Skin epidermis (tissue), 12 donors: ENCODE data around the gene LPO.

Experiments used
- H3K27ac ChIP-seq, 21 experiments: fragments of 200-600 bp; sonication (generic) in 11 of 21; one replicate each; pipeline ENCODE4 v1.5.0; 2020; ENCODE audit warnings: mild to moderate bottlenecking in 3 of 21, inconsistent platforms in 2 of 21, moderate library complexity in 2 of 21
- H3K4me3 ChIP-seq, 7 experiments: fragments of 200-600 bp; sonication (generic) in 2 of 7; one replicate each; pipeline ENCODE4 v1.5.0; 2020; ENCODE audit warnings: inconsistent platforms in 2 of 7, mild to moderate bottlenecking in 2 of 7, moderate library complexity in 1 of 7

Gene LPO

GRCh38 chr17:58238147-58238634 is at the start of gene LPO:
TSS of gene LPO (plus strand) at chr17:58238584. CDS start at chr17:58242980, 4,396 bp downstream.
- no peak within 1 kb of the TSS for H3K27ac ChIP-seq
- no peak within 1 kb of the TSS for H3K4me3 ChIP-seq

DNA sequence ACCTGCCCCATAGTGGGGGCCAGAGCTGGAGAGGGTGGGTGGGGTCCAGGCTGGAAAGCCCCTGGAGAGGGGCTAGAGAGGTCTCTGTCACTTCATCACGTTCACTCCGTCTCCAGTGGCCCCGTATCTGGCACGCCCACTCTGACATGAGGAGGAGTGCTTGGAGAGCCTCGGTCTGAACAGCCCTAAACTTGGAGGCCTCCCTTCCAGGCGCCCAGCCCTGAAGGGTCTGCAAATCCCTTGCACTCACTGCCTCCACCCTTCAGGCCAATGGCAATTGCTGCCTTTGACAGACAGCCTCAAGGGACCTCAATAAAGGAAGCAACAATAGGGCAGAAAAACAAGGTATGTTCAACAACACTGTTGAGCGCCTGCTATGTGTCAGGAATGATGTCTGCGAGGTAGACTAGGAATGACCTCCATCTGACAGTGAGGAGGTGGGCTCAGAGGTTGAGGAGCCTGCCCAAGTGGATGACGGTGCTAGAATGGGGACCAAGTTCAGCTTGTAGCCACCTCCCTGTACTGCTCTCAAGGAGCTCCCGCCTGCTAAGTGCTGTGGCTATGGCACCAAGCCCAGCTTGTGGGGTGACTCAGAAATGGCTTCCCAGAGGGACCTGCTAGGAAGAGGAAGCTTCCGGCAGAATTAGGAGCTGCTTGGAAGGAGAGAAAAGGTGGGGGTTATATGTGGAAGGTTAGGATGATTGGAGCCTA is 48.8 kb upstream of the LPO start:
- H3K4me3 ChIP-seq = no peak overlapping the region
- H3K27ac ChIP-seq = no peak overlapping the region

DNA sequence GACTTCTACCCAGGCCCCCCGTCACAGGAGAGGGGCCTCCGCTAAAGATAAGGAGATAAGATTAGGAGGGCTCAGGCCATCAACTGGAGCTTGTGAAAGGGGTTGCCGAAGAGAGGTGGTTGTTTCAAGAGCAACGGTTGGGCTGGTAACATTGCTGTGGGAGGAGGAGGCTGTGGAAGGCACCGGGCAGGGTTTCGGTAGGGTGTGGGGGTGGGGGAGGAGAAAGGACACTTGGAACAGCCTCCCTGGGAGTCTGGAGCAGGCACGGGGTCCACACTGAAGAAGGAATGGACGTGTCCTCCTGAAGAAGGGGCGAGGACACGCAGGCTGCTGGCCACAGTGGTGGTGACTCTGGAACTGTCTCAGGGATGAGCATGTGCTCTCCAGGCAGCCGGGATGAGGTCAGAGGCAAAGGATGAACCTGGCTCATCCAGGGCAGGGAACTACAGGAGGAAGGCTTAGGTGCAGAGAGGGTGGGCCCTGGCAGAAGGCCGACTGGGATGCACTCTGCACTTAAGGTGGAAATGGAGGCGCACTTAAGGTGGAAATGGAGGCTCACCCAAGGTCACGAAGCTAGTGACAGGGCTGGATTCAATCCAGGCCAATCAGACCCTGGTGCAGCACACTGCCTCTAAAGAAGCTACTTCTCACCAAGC is 47.0 kb upstream of the LPO start:
- Histone ChIP-seq H3K27ac (no peak overlapping the region), H3K4me3 (no peak overlapping the region)

GRCh38 chr17:58192612-58193011 is 45.8 kb upstream of the LPO start, which contains the start of gene EPX:
TSS of gene EPX (plus strand) at chr17:58192726. CDS start at chr17:58192847, 121 bp downstream.
- Histone ChIP-seq H3K27ac (no peak within 1 kb of the TSS), H3K4me3 (no peak within 1 kb of the TSS)

DNA sequence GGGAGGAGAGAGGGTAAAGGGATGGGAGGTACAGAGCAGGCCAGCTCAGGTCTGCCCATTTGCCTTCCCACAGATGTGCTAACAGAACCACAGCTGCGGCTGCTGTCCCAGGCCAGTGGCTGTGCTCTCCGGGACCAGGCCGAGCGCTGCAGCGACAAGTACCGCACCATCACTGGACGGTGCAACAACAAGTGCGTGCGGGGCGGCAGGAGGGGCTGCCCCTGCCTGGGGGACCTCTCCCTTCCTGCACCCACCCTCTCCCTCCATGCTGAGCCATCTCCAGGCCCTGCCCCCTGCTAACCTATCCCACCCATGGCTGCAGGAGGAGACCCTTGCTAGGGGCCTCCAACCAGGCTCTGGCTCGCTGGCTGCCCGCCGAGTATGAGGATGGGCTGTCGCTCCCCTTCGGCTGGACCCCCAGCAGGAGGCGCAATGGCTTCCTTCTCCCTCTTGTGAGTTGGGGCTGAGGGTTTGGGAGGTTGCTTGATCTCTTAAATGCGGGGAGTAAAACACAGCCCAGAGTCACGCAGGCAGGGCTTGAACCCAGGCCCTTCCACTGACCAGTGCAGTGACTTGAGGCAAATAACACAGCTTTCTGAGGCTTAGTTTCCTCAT is 44.6 kb upstream of the LPO start:
- Histone ChIP-seq H3K4me3 (no peak overlapping the region), H3K27ac (no peak overlapping the region)

DNA sequence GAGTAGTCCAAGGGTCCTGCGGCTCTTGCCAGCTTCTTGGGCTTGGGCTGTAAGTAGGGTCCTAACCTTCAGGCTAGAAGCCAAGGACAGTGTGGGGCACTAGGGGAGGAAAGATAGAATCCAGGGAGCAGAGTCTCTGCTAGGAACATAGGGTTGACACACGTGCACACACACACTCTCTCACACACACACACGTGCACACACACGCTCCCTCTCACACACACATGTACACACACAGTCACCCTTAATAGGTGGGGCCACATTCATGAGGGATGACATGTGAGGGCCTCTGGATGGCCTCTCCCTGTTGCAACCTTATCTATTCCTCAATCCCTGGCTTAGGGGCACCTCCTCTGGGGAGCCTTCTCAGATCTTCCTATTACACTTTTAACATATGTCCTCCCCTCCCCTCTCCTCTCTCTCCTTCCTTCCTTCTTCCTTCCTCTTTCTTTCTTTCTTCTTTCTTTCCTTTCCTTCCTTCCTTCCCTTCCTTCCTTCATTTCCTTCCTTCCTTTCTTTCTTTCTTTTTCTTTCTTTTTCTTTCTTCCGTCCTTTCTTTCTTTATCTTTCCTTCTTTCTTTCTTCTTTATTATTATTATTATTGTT is 42.8 kb upstream of the LPO start:
- no peak overlapping the region for H3K4me3 ChIP-seq
- no peak overlapping the region for H3K27ac ChIP-seq

- Histone ChIP-seq H3K4me3 (no peak overlapping the region), H3K27ac (no peak overlapping the region)
Observed at GRCh38 chr17:58196610-58197009, 41.8 kb upstream of the LPO start.

GRCh38 chr17:58200024-58200633 is 38.3 kb upstream of the LPO start:
- Histone ChIP-seq H3K27ac (no peak overlapping the region), H3K4me3 (no peak overlapping the region)

GRCh38 chr17:58202859-58203258 is 35.5 kb upstream of the LPO start:
- Histone ChIP-seq H3K27ac (no peak overlapping the region), H3K4me3 (no peak overlapping the region)

- H3K4me3 ChIP-seq = no peak overlapping the region
Observed at GRCh38 chr17:58204796-58205195, 33.6 kb upstream of the LPO start.

DNA sequence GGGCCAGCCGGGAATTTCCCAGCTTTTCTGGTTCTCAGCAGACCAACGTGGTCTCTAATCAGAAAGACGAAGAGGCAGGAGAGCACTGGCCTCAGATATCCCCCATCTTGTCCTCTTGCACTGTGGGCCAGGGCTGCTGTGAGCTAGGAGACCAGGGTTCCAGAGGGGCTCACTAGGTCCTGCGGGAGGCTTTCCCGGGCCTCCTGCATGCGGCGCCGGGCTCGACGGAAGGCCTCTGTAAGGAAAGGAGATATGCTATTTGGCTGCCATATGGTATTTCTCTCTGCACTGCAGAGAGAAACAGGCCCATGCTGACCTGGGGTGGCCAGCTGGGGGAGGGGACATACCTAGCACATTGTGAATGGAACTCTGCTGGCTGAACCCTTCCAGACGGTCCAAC is 32.4 kb upstream of the LPO start:
- Histone ChIP-seq H3K27ac (no peak overlapping the region), H3K4me3 (no peak overlapping the region)

More at GRCh38 chr17:58204796-58205195, 33.6 kb upstream of the LPO start:
- no peak overlapping the region for H3K27ac ChIP-seq

DNA sequence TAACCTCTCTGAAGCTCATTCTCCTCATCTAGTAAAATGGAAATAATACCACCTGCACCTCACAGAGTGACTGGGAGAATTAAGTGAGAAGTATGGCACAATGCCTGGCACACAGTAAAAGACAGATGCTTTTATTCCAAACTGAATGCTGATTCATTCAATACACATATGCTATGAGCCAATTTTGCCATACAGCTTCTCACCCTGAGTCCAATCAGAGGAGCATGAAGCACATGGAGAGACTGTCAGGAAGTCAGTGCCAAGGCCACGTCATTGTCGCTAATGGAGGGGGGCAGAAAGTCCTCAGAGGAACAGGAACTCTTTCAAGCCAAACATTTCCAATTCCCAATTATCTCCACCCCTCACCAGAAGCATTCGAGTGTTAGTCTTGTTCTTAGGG is 30.9 kb upstream of the LPO start:
- Histone ChIP-seq H3K27ac (no peak overlapping the region), H3K4me3 (no peak overlapping the region)

- Histone ChIP-seq H3K4me3 (no peak overlapping the region), H3K27ac (no peak overlapping the region)
Observed at GRCh38 chr17:58208344-58208743, 30.0 kb upstream of the LPO start.

DNA sequence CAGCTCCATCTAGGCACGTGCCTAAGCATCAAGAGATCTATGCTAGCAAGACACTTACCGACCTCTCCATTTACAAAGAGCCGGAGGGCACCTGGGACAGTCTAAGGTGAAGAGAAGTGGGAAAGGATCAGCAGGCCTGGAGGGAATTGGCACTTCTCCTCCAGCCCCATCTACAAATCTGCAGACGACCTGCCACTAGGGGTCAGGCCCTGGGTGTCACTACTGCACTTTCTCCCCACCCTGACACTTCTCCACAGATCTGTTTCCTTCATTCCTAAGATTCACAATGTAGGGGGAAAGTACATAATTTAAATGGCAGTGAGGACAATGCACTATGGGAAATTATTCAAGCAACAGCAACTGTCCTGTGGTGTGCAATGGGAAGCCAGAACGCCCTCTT is 27.5 kb upstream of the LPO start:
- Histone ChIP-seq H3K4me3 (no peak overlapping the region), H3K27ac (no peak overlapping the region)

DNA sequence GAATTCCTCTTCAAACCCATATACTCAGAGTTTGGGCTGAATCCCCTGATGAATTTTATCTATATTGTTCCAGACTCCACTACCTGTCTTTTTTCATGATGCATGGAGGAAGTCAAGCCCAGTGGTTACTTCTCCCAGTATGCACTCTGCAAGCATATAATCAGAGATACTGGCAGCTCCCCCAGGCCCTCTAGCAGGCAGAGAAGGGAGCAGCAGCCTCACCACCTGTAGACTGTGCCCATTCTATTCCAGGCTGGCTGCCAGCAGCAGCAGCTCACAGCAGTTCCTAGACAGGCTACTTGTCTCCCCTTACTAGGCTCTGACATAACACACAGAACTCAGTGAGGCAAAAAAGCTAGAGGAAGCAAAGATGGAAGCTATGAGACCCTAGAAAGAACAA is 22.7 kb upstream of the LPO start:
- no peak overlapping the region for H3K27ac ChIP-seq
- H3K4me3 ChIP-seq = no peak overlapping the region

GRCh38 chr17:58217766-58218165 is 20.6 kb upstream of the LPO start:
- no peak overlapping the region for H3K4me3 ChIP-seq
- H3K27ac ChIP-seq = no peak overlapping the region

GRCh38 chr17:58219007-58219788 is 19.2 kb upstream of the LPO start, which contains the start of gene MKS1:
TSS of gene MKS1 (minus strand) at chr17:58219255. CDS start at chr17:58219230, 25 bp downstream.
- peak within 1 kb of the TSS; percentile 43 to 91 (median 82) for H3K27ac ChIP-seq
- peak within 1 kb of the TSS; percentile 49 to 79 (median 71) for H3K4me3 ChIP-seq

- peak overlapping the region in 17 of 21 experiments; percentile 18 to 91 (median 82) for H3K27ac ChIP-seq
- H3K4me3 ChIP-seq = peak overlapping the region in 5 of 7 experiments; percentile 55 to 79 (median 71)
Observed at GRCh38 chr17:58219789-58220183, 18.6 kb upstream of the LPO start.

GRCh38 chr17:58224315-58224714 is 14.1 kb upstream of the LPO start:
- Histone ChIP-seq H3K4me3 (no peak overlapping the region), H3K27ac (no peak overlapping the region)
